Keratinocyte (primary cell): Measurements from ENCODE around the gene MT1E. TPM values are rescaled to one million over a fixed set of nuclear protein-coding genes. Genes with fewer than 3 reads are reported as not detected.
A peak's percentile ranks its signal among the peaks of the same experiment; 100 is the strongest.

Experiments used
- DNase-seq: peaks from one replicate; pipeline ENCODE4 v3.0.0-alpha.2; 2011; ENCODE audit warnings: low read depth, missing footprints, low spot score
- FAIRE-seq: peaks from 2 replicates; lab custom pipeline; 2011; peaks lifted over from hg19 to GRCh38; lab: Jason Lieb, UNC
- H2AFZ ChIP-seq: 2 replicates; pipeline ENCODE4 v1.6.0; 2012; ENCODE audit warnings: low read length, control low read depth, inconsistent platforms; ENCODE audit not compliant: control insufficient read depth
- H3K27ac ChIP-seq: 2 replicates; pipeline ENCODE4 v1.5.1; 2011; ENCODE audit warnings: low read length; ENCODE audit not compliant: control insufficient read depth, insufficient read depth
- H3K27me3 ChIP-seq: 3 replicates; pipeline ENCODE4 v1.6.0; 2011; ENCODE audit warnings: low read length; ENCODE audit not compliant: control insufficient read depth, insufficient read depth; ENCODE audit errors: extremely low read depth
- H3K36me3 ChIP-seq, 2 experiments: 2 replicates in 1 of 2; 3 replicates in 1 of 2; pipeline ENCODE4 v1.5.1; 2011; ENCODE audit warnings: low read length in 2 of 2, mild to moderate bottlenecking in 1 of 2; ENCODE audit not compliant: control insufficient read depth in 2 of 2, insufficient read depth in 2 of 2; ENCODE audit errors: extremely low read depth in 1 of 2
- H3K4me1 ChIP-seq: 3 replicates; pipeline ENCODE4 v1.5.1; 2011; ENCODE audit warnings: low read length; ENCODE audit not compliant: control insufficient read depth, insufficient read depth; ENCODE audit errors: extremely low read depth
- H3K4me2 ChIP-seq: 3 replicates; pipeline ENCODE4 v1.6.0; 2011; ENCODE audit warnings: low read depth, low read length; ENCODE audit not compliant: control insufficient read depth, insufficient read depth; ENCODE audit errors: extremely low read depth
- H3K4me3 ChIP-seq, 3 experiments: fragments of 200-600 bp in 1 of 3; sonication (generic) in 1 of 3; 2 replicates in 2 of 3; 3 replicates in 1 of 3; pipeline ENCODE4 v1.5.1; 2011 to 2016; ENCODE audit warnings: low read length in 3 of 3, mild to moderate bottlenecking in 3 of 3, control low read depth in 2 of 3, inconsistent platforms in 1 of 3, low read depth in 1 of 3, mixed read lengths in 1 of 3, mixed run types in 1 of 3, moderate library complexity in 1 of 3; ENCODE audit not compliant: control insufficient read depth in 2 of 3, insufficient read depth in 2 of 3; ENCODE audit errors: extremely low read depth in 1 of 3
- H3K79me2 ChIP-seq: 2 replicates; pipeline ENCODE4 v1.6.0; 2012; ENCODE audit warnings: low read length; ENCODE audit not compliant: control insufficient read depth, insufficient read depth
- H3K9ac ChIP-seq: 3 replicates; pipeline ENCODE4 v1.6.0; 2011; ENCODE audit warnings: low read length; ENCODE audit not compliant: control insufficient read depth, insufficient read depth; ENCODE audit errors: extremely low read depth
- H3K9me1 ChIP-seq: 3 replicates; pipeline ENCODE4 v1.6.0; 2011; ENCODE audit warnings: low read length; ENCODE audit not compliant: control insufficient read depth, insufficient read depth; ENCODE audit errors: extremely low read depth
- H3K9me3 ChIP-seq: 2 replicates; pipeline ENCODE4 v1.5.1; 2012; ENCODE audit warnings: low read depth, low read length; ENCODE audit not compliant: control insufficient read depth
- H4K20me1 ChIP-seq: 3 replicates; pipeline ENCODE4 v1.6.0; 2011; ENCODE audit warnings: low read length; ENCODE audit not compliant: control insufficient read depth, insufficient read depth; ENCODE audit errors: extremely low read depth
- EZH2 ChIP-seq: IDR thresholded peaks from one replicate; pipeline ENCODE4 v1.6.1; 2012; ENCODE audit warnings: inconsistent platforms, mild to moderate bottlenecking, low read length, moderate library complexity
- dilution Hi-C: fragments of 300-500 bp; cut with MboI; formaldehyde crosslinking; loops from one replicate; pipeline ENCODE4 v1.7.0; 2020; ENCODE audit warnings: low sequenced_read_pairs; ENCODE audit not compliant: extremely low pct_ligation_motif_present
- polyA plus RNA-seq, 5 experiments: library from polyadenylated mRNA; depleted of rRNA in 3 of 5; stranded (reverse) in 3 of 5; stranded (forward) in 1 of 5; unstranded in 1 of 5; fragments of >200 nt; gene quantifications; 1 replicate in 1 of 5; 2 replicates in 3 of 5; 3 replicates in 1 of 5; pipeline versions ENCODE4 v1.2.1 to v1.2.3, GENCODE V29; 2011 to 2012; ENCODE audit warnings: missing spikeins in 2 of 5, low read depth in 1 of 5, low replicate concordance in 1 of 5
- TF ChIP-seq, protein P1 (sequence below), 3 experiments: IDR thresholded peaks in 1 of 3; conservative IDR thresholded peaks in 1 of 3; optimal IDR thresholded peaks in 1 of 3; 2 replicates in 2 of 3; 3 replicates in 1 of 3; pipeline versions ENCODE3 to v1.5.1; 2011; ENCODE audit warnings: low read length in 3 of 3, mild to moderate bottlenecking in 3 of 3, moderate library complexity in 2 of 3, control low read depth in 1 of 3, inconsistent platforms in 1 of 3; ENCODE audit not compliant: insufficient read depth in 2 of 3; ENCODE audit errors: extremely low read depth in 1 of 3

Gene MT1E
- polyA plus RNA-seq, 1 donor (not counting 4 experiments of a cell fraction or from before 2014, with no cell fraction given), result 394 TPM

DNA sequence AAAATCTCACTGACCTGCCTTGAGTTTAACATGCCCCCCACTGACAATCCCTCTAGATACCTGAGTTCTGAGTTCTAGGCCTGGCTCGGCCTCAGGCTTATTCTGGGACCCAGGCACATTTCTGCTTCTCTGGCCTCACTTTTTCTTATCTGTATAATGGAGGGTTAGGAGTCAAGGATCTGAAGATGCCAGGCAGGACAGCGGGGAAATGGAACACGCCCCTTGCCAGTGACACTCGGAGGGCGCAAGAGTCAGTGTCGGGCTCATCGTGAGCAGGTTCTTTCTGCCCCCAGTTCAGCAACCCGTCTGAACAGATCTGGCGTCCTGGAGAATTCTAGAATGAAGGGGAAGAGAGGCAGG lies 36.8 kb upstream of the MT1E start:
- Histone ChIP-seq H3K9me1 (no peaks in the 10 kb centered on the region), H3K4me2 (peak overlapping the region; percentile 60), H4K20me1 (no peaks in the 10 kb centered on the region), H3K27me3 (peaks cover 38% of the 10 kb centered on the region), H2AFZ (no peak overlapping the region), H3K27ac (no peak overlapping the region), H3K36me3 (no peaks in the 10 kb centered on the region), H3K9me3 (no peaks in the 10 kb centered on the region), H3K4me3 (no peak overlapping the region), H3K9ac (no peak overlapping the region), H3K79me2 (no peaks in the 10 kb centered on the region), H3K4me1 (peaks cover 4% of the 10 kb centered on the region)
- no peak for TF ChIP-seq EZH2
- TF ChIP-seq, protein P1, sequence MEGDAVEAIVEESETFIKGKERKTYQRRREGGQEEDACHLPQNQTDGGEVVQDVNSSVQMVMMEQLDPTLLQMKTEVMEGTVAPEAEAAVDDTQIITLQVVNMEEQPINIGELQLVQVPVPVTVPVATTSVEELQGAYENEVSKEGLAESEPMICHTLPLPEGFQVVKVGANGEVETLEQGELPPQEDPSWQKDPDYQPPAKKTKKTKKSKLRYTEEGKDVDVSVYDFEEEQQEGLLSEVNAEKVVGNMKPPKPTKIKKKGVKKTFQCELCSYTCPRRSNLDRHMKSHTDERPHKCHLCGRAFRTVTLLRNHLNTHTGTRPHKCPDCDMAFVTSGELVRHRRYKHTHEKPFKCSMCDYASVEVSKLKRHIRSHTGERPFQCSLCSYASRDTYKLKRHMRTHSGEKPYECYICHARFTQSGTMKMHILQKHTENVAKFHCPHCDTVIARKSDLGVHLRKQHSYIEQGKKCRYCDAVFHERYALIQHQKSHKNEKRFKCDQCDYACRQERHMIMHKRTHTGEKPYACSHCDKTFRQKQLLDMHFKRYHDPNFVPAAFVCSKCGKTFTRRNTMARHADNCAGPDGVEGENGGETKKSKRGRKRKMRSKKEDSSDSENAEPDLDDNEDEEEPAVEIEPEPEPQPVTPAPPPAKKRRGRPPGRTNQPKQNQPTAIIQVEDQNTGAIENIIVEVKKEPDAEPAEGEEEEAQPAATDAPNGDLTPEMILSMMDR (optimal IDR thresholded peaks at IDR 0.05 in 1 of 3, IDR thresholded peaks at IDR 0.05 in 1 of 3, conservative IDR thresholded peaks at IDR 0.05 in 1 of 3; ENCODE audit: extremely low read depth in 1 of 3, insufficient read depth in 2 of 3, low read length in 3 of 3), result no peak
- dilution Hi-C loops, result no loop called here
- FAIRE-seq, result no peak
- DNase-seq, result no peak

DNA sequence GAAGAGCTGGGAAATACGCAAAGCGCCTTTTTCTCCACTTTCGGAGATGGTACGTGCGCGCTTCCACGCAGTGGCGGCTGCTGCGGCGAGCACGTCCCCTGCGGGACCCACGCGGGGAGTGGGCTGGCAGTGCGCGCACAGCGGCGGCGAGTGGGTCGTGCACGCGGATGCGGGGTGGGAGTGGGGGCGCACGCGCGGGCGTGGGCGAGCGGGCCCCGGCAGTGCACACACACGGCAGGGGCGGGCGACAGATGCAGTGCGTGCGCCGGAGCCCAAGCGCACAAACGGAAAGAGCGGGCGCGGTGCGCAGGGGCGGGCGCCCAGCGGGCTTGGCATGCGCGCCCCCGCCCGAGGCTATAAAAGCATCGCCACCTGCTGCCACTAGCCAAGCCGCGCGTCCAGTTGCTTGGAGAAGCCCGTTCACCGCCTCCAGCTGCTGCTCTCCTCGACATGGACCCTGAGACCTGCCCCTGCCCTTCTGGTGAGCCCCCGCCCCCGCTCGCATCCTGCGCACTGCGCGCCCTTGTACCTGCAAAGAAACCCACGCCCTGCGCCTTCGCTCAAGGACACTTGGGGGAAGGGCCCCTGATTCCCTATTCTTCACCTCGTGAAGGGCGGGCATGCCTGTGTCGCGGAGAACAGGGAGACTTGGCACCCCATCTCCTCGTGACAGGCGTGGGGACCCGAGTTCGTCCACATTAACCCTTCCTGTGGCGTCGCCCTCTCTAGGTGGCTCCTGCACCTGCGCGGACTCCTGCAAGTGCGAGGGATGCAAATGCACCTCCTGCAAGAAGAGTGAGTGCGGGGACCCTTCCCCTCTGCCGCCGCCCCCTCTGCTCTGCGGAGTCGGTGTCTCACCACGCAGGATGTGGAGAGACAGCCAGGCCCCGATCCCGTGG lies 36.2 kb upstream of the MT1E start, which contains the start of gene MT3:
Gene MT3, plus strand, starts transcription at position 388 of the 899 bp plus-strand sequence. Its CDS starts 63 bp downstream, at position 451.
- Histone ChIP-seq H3K4me3 (no peak within 1 kb of the TSS), H2AFZ (no peak within 1 kb of the TSS), H3K27me3 (peaks cover 38% of the 10 kb centered on the region), H3K4me2 (peak within 1 kb of the TSS; percentile 60), H3K79me2 (no peaks in the 10 kb centered on the region), H3K4me1 (peaks cover 4% of the 10 kb centered on the region), H4K20me1 (no peaks in the 10 kb centered on the region), H3K9me3 (no peaks in the 10 kb centered on the region), H3K27ac (no peak within 1 kb of the TSS), H3K36me3 (no peaks in the 10 kb centered on the region), H3K9ac (no peak within 1 kb of the TSS), H3K9me1 (no peaks in the 10 kb centered on the region)
- FAIRE-seq (no peak), DNase-seq (no peak)
- dilution Hi-C loops, result no loop called here
- peak; percentile 44 for TF ChIP-seq EZH2
- TF ChIP-seq, protein P1 (optimal IDR thresholded peaks at IDR 0.05 in 1 of 3, IDR thresholded peaks at IDR 0.05 in 1 of 3, conservative IDR thresholded peaks at IDR 0.05 in 1 of 3; ENCODE audit: extremely low read depth in 1 of 3, insufficient read depth in 2 of 3, low read length in 3 of 3), result no peak
